Vagina (tissue), 2 donors: Measurements from ENCODE around the gene ATP11A. TPM values are rescaled to one million over a fixed set of nuclear protein-coding genes. Genes with fewer than 3 reads are reported as not detected.

Source experiments
- DNase-seq, 2 donors: peaks; one replicate each; pipeline ENCODE4 v3.0.0-alpha.2; 2017; ENCODE audit errors: extremely low spot score in 2 of 2
- H3K27ac ChIP-seq: fragments of 200-600 bp; sonication (generic); one replicate; pipeline ENCODE4 v1.5.1; 2019
- H3K27me3 ChIP-seq: fragments of 200-600 bp; sonication (generic); one replicate; pipeline ENCODE4 v1.5.1; 2019
- H3K36me3 ChIP-seq, 2 donors: fragments of 200-600 bp; sonication (generic); one replicate each; pipeline ENCODE4 v1.5.1; 2017 to 2019
- H3K4me1 ChIP-seq: fragments of 200-600 bp; sonication (generic); one replicate; pipeline ENCODE4 v1.5.1; 2019
- H3K4me3 ChIP-seq, 2 donors: fragments of 200-600 bp; sonication (generic); 1 replicate in 1 of 2; 2 replicates in 1 of 2; pipeline ENCODE4 v1.5.1; 2016 to 2019
- H3K9me3 ChIP-seq: fragments of 200-600 bp; sonication (generic); one replicate; pipeline ENCODE4 v1.5.1; 2019
- CTCF ChIP-seq, 3 experiments: fragments of 450-650 bp in 2 of 3; fragments of 200-600 bp in 1 of 3; sonication (generic) in 1 of 3; IDR thresholded peaks; one replicate each; pipeline ENCODE4 v1.5.1; 2017 to 2019; ENCODE audit warnings: antibody characterized with exemption in 3 of 3, mild to moderate bottlenecking in 2 of 3, moderate library complexity in 2 of 3
- POLR2A ChIP-seq, 2 donors: fragments of 450-650 bp; IDR thresholded peaks; one replicate each; pipeline ENCODE4 v1.6.1; 2017; ENCODE audit warnings: antibody characterized with exemption in 2 of 2, mild to moderate bottlenecking in 2 of 2, moderate library complexity in 2 of 2
- POLR2AphosphoS5 ChIP-seq, 2 donors: sonication (generic); formaldehyde crosslinking; IDR thresholded peaks; one replicate each; pipeline ENCODE4 v1.9.0; 2017; ENCODE audit warnings: antibody characterized with exemption in 2 of 2, mild to moderate bottlenecking in 2 of 2, low read depth in 1 of 2; ENCODE audit not compliant: insufficient read depth in 1 of 2
- intact Hi-C: fragments of 100-400 bp; cut with DNase I; formaldehyde crosslinking; loops from one replicate; pipeline ENCODE4 v1.15.1; 2023
- total RNA-seq: library from RNA; depleted of rRNA; stranded (reverse); fragments of >200 nt; gene quantifications from one replicate; pipeline ENCODE4 v1.2.3, GENCODE V29; 2016

The ATP11A gene
- total RNA-seq, 1 donor from 2014 or later, result 33.4 TPM

- no peak for DNase-seq
- Histone ChIP-seq H3K4me3 (no peak overlapping the region), H3K4me1 (no peaks in the 10 kb centered on the region), H3K27ac (no peak overlapping the region), H3K27me3 (no peaks in the 10 kb centered on the region), H3K36me3 (no peaks in the 10 kb centered on the region), H3K9me3 (no peaks in the 10 kb centered on the region)
- intact Hi-C loops, result no loop called here
- TF ChIP-seq POLR2AphosphoS5 (IDR thresholded peaks at IDR 0.05; ENCODE audit: insufficient read depth in 1 of 2, low read depth in 1 of 2) (no peak), POLR2A (IDR thresholded peaks at IDR 0.05) (no peak), CTCF (IDR thresholded peaks at IDR 0.05) (no peak)
These were observed 31.0 kb upstream of the ATP11A start for GRCh38 chr13:112658808-112659207.

- Histone ChIP-seq H3K9me3 (no peaks in the 10 kb centered on the region), H3K27ac (no peak overlapping the region), H3K27me3 (no peaks in the 10 kb centered on the region), H3K4me1 (no peaks in the 10 kb centered on the region), H3K4me3 (no peak overlapping the region), H3K36me3 (no peaks in the 10 kb centered on the region)
- DNase-seq, result no peak
- TF ChIP-seq CTCF (IDR thresholded peaks at IDR 0.05) (no peak), POLR2AphosphoS5 (IDR thresholded peaks at IDR 0.05; ENCODE audit: insufficient read depth in 1 of 2, low read depth in 1 of 2) (no peak), POLR2A (IDR thresholded peaks at IDR 0.05) (no peak)
- intact Hi-C loops, result no loop called here
These were observed 28.5 kb upstream of the ATP11A start for GRCh38 chr13:112661291-112661690.

DNA sequence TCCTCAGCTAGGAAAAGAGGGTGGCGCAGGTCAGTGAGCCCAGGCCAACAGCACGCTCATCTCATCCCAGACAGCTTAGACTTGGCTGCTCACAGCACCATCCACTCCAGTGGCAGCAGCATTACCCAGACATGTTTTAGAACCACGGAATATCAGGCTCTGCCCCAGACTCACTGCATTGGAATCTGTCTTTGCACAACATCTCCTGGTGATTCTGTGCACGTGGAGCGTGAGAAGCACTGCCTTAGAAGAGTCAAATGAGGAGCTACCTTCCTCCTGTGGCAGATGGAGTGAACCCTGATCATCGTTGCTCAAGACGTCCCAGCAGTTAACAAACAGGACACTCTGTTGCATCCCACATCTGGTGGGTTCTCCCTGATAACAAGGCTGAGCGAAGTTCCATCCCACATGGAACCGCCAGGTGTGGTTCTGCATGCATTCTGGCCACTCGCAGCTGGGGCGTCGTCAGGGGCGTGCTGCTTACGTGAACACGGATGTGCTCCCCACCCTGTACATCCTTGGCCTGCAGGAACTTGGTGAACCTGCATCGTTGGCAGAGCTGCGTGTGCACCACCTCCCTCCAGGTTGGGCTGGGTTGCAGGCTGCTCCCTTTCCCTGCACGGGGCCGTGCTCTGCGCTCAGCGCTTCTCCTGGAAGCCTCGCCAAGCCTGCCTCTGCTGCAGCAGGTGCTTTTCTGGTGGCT, 25.2 kb upstream of the ATP11A start:
- no peak for DNase-seq
- TF ChIP-seq CTCF (IDR thresholded peaks at IDR 0.05), result no peak
- no peak for TF ChIP-seq POLR2A (IDR thresholded peaks at IDR 0.05)
- no peak for TF ChIP-seq POLR2AphosphoS5 (IDR thresholded peaks at IDR 0.05; ENCODE audit: insufficient read depth in 1 of 2, low read depth in 1 of 2)
- H3K4me3 ChIP-seq, result no peak overlapping the region

GRCh38 chr13:112668924-112669323, 20.9 kb upstream of the ATP11A start:
- no peaks in the 10 kb centered on the region for H3K4me1 ChIP-seq
- intact Hi-C loops, result no loop called here
- H3K9me3 ChIP-seq, result no peaks in the 10 kb centered on the region
- H3K27ac ChIP-seq, result no peak overlapping the region
- no peaks in the 10 kb centered on the region for H3K27me3 ChIP-seq
- H3K36me3 ChIP-seq, result no peaks in the 10 kb centered on the region
- DNase-seq, result no peak
- no peak overlapping the region for H3K4me3 ChIP-seq
- TF ChIP-seq POLR2AphosphoS5 (IDR thresholded peaks at IDR 0.05; ENCODE audit: insufficient read depth in 1 of 2, low read depth in 1 of 2) (no peak), CTCF (IDR thresholded peaks at IDR 0.05) (no peak), POLR2A (IDR thresholded peaks at IDR 0.05) (no peak)

More for the DNA sequence above, 25.2 kb upstream of the ATP11A start:
- no peaks in the 10 kb centered on the region for H3K4me1 ChIP-seq
- H3K27me3 ChIP-seq, result no peaks in the 10 kb centered on the region
- no peak overlapping the region for H3K27ac ChIP-seq
- intact Hi-C loops, result no loop called here
- no peaks in the 10 kb centered on the region for H3K36me3 ChIP-seq
- no peaks in the 10 kb centered on the region for H3K9me3 ChIP-seq

DNA sequence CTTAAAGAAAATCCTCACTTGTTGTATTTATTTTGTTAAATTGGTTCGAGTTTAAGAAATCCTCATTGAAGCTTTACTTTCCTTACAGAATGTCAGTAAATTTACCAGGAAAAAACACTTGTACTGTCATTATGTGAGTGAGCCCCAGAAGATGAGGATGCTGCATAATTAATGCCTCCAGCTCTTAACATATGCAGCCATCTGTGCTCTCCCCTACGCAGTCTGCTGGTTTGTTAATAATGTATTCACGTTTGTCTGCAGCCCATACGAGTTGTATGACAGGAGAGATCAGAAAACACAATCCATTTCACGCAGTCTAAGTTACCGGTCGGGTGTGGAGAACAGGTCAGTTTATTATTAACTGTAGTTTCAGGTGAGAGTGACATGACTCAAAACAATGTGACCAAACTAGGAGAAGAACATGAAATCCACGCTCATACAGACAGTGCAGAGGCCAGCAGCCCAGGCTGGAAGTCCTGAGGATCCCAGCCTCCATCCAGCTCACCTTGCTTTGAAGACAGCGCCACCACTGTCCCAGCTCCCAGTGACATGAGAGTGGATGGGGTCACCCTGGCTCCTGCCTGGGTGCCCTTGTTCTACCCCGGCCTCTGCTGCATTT, 19.8 kb upstream of the ATP11A start:
- DNase-seq, result peak in 1 of 2 donors; percentile 65
- H3K27me3 ChIP-seq, result no peaks in the 10 kb centered on the region
- intact Hi-C loops, result no loop called here
- no peak overlapping the region for H3K27ac ChIP-seq
- H3K36me3 ChIP-seq, result no peaks in the 10 kb centered on the region
- no peak for TF ChIP-seq CTCF (IDR thresholded peaks at IDR 0.05)
- no peak for TF ChIP-seq POLR2AphosphoS5 (IDR thresholded peaks at IDR 0.05; ENCODE audit: insufficient read depth in 1 of 2, low read depth in 1 of 2)
- TF ChIP-seq POLR2A (IDR thresholded peaks at IDR 0.05), result no peak
- no peaks in the 10 kb centered on the region for H3K9me3 ChIP-seq
- no peak overlapping the region for H3K4me3 ChIP-seq
- H3K4me1 ChIP-seq, result no peaks in the 10 kb centered on the region
